ENCODE results near the gene LRRC4.

DNA sequence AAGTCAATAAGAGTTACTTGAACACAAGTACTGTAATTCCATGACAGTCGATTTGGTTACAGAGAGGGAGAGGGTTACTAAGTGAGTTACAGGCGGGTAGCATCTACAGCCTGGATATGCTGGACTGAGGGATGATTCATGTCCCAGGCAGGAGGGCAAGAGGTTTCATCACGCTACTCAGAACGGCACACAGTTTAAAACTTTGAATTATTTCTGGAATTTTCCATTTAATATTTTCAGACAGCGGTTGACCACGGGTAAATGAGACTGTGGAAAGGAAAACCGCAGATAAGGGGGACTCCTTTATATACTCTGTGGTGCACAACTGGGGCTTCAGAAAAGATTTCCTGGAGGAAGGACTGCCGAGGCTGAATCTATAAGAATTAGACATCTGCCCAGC is 25.7 kb upstream of the LRRC4 start:
- TF ChIP-seq, protein P1, sequence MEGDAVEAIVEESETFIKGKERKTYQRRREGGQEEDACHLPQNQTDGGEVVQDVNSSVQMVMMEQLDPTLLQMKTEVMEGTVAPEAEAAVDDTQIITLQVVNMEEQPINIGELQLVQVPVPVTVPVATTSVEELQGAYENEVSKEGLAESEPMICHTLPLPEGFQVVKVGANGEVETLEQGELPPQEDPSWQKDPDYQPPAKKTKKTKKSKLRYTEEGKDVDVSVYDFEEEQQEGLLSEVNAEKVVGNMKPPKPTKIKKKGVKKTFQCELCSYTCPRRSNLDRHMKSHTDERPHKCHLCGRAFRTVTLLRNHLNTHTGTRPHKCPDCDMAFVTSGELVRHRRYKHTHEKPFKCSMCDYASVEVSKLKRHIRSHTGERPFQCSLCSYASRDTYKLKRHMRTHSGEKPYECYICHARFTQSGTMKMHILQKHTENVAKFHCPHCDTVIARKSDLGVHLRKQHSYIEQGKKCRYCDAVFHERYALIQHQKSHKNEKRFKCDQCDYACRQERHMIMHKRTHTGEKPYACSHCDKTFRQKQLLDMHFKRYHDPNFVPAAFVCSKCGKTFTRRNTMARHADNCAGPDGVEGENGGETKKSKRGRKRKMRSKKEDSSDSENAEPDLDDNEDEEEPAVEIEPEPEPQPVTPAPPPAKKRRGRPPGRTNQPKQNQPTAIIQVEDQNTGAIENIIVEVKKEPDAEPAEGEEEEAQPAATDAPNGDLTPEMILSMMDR (IDR thresholded peaks at IDR 0.05) = no peak
- TF ChIP-seq POLR2A (IDR thresholded peaks at IDR 0.05) = no peak
